Heart right ventricle (tissue), 16 donors: ENCODE measurements around the gene CAPN8. TPM values are rescaled to one million over a fixed set of nuclear protein-coding genes. Genes with fewer than 3 reads are reported as not detected.

ENCODE experiments used
- ATAC-seq, 8 donors: fragments of 200-7000 bp; cut with Tn5 transposase; one replicate each; pipeline ENCODE4 v1.9.1; 2020; ENCODE audit warnings: mild to moderate bottlenecking in 8 of 8, moderate library complexity in 8 of 8, moderate number of reproducible peaks in 1 of 8
- DNase-seq, 2 donors: peaks; one replicate each; pipeline ENCODE4 v3.0.0-alpha.2; 2020
- H3K27ac ChIP-seq, 10 donors: fragments of 200-600 bp; sonication (generic) in 2 of 10; one replicate each; pipeline versions ENCODE4 v1.5.0 to v1.8.0; 2020 to 2022; ENCODE audit warnings: mild to moderate bottlenecking in 3 of 10
- H3K27me3 ChIP-seq, 7 donors: fragments of 200-600 bp; one replicate each; pipeline ENCODE4 v1.8.0; 2021 to 2022; ENCODE audit warnings: mild to moderate bottlenecking in 2 of 7
- H3K36me3 ChIP-seq, 9 donors: fragments of 200-600 bp; sonication (generic) in 1 of 9; one replicate each; pipeline versions ENCODE4 v1.5.0 to v1.8.0; 2020 to 2022; ENCODE audit warnings: mild to moderate bottlenecking in 2 of 9
- H3K4me1 ChIP-seq, 9 donors: fragments of 200-600 bp; sonication (generic) in 1 of 9; one replicate each; pipeline versions ENCODE4 v1.5.0 to v1.8.0; 2020 to 2022; ENCODE audit warnings: mild to moderate bottlenecking in 4 of 9
- H3K4me3 ChIP-seq, 10 donors: fragments of 200-600 bp; sonication (generic) in 2 of 10; one replicate each; pipeline versions ENCODE4 v1.5.0 to v1.8.0; 2020 to 2022; ENCODE audit warnings: mild to moderate bottlenecking in 7 of 10, moderate library complexity in 2 of 10
- H3K9me3 ChIP-seq, 11 donors: fragments of 200-600 bp in 10 of 11; sonication (generic) in 2 of 11; one replicate each; pipeline versions ENCODE4 v1.5.0 to v1.8.0; 2013 to 2022; ENCODE audit warnings: mild to moderate bottlenecking in 2 of 11, control low read depth in 1 of 11, moderate library complexity in 1 of 11
- WGBS, 2 donors: extraction: QIAGEN DNeasy Blood & Tissue Kit; methylation state at CpG; one replicate each; pipeline ENCODE4 v1.1.7; 2013; ENCODE audit warnings: inconsistent platforms in 1 of 2; 5-methylcytosine and 5-hydroxymethylcytosine counted together
- intact Hi-C, 10 donors: fragments of 100-400 bp; cut with DNase I; formaldehyde crosslinking; loops; one replicate each; pipeline versions ENCODE4 v1.11.1 to v1.14.2; 2022
- polyA plus RNA-seq, 2 donors: library from polyadenylated mRNA; stranded (reverse); fragments of 200-250 nt; gene quantifications; one replicate each; pipeline ENCODE4 v1.2.3, GENCODE V29; 2013
- total RNA-seq, 10 donors: library from RNA; stranded (reverse); fragmentation: NEBNext Ultra II Directional in 3 of 10; extraction: Animal tissue kit (Norgen Biotek cat#: 25700) in 3 of 10; gene quantifications; one replicate each; pipeline versions ENCODE4 v1.2.1 to v1.2.4, GENCODE V29; 2021 to 2023
- TF ChIP-seq, protein P1 (sequence below), 9 donors: fragments of 200-600 bp; sonication (generic) in 2 of 9; IDR thresholded peaks; one replicate each; pipeline versions ENCODE4 v1.5.0 to v1.8.0; 2021 to 2022; ENCODE audit warnings: antibody characterized with exemption in 9 of 9, mild to moderate bottlenecking in 5 of 9, moderate library complexity in 1 of 9
- donor health status: Arrhythmogenic right ventricular cardiomyopathy.
- donor health status: ischemic (EF 13 %, LVEDD 7.1; RV severe dilation, severe dysfunction).
- donor health status: healthy with polysubstance abuse.
- donor health status: DM: no; HTN: yes; CAD: no.
- donor health status: DM: no; HTN: no; CAD: no.
- donor health status: ischemic (EF 25% LVEDD 6.9; RV normal size, moderate dysfunction).
- donor health status: ischemic (EF 25% LVEDD 5.7; RV mildly dilated, moderate dysfunction).
- donor health status: healthy.
- donor health status: DM: yes; HTN: yes; CAD: no.
- donor health status: Ischemic cardiomyopathy.
- donor health status: ischemic (EF 35%, LVEDD 5.7; RV mildly dilated, moderate dysfunction).
- donor health status: nonischemic (EF 11% LVEDD 7.7; RV severe dilation, severe dysfunction).
- donor health status: DM: yes; HTN: yes; CAD: no.
- donor health status: PGD.
- donor health status: ischemic (EF 29% LVEDD 5.4; RV normal size, mild dysfunction).
- donor health status: nonischemic (EF 23%, LVEDD 6.1; RV moderate dilation, normal function).

Gene CAPN8
- total and polyA plus RNA-seq, 12 donors: 0.10 TPM; not detected in 11

DNA sequence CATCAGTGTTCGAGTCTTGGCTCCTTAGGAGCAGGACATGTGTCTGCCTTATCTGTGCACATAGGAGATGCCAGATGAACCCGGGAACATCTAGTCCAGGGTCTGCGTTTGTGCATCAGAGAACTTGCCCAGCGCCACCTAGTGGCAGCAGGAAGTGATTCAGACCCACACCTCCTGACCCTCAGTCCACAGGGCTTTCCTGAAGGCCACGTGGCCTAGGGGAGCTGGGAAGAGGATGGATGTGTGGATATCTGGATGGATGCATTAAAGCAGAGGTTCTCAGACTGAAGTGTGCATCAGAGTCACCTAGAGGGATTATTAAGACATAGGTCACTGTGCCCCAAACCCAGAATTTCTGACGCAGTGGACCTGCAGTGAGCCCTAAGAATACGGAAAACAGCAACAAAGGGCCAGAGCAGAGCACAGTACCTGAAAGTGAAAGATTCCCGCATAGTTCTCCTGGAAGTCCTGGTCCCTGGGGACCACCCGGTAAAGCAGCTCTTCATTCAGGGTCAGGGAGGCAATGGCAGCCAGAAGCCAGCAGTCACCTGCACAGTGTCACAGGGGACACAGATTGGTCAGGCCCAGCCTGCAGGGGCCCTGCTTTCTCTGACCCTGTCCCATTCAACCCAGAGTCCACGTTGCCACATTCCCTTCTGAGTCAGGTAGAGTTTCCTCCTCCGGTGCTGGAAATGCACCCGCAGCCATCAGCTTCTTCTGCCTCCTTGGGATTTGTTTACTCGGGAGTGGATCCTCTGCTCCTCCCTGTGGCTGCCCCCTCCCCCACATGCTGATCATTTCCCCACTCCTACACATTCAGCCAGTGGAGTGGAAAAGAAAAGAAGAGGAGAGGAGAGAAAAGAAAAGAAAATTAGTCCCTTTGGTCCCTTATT is 37.0 kb downstream of the CAPN8 start:
- DNase-seq: peak in 1 of 2 donors; percentile 28

DNA sequence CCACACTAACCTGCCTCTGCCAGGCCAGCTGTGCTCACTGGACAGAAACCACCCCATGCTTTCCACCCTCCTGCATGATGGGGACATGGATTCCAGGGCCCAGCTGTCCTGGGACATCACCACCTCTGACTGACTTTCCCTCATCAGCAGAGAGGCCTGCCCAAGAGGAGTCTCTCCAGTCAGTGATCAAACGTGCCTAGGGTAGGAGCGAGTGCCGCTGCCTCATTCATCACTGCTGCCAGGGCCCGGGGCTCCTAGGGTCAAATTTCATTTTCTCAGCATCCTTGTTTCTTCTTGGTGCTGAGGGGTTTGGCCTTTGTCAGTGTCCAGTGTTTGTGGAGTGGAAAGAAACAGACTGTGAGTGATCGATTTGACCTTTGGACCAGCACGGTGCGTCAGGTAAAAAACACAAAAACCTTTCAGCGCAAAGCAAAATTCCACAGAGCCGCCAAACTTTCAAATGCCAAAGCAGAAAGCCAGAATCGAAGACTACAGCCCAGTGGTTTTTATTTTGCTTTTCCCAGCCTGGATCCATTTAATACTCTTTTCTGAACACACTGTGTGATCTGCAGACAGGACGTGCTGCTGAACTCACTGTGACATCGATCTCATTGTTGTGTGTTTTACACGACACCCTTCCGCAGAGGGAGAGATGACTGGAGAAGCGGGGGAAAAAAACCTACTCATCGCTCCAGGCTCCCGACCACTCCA is 43.2 kb downstream of the CAPN8 start:
- H3K36me3 ChIP-seq: no peaks in the 10 kb centered on the region
- DNase-seq: no peak
- H3K4me3 ChIP-seq: no peak overlapping the region
- H3K27ac ChIP-seq: no peak overlapping the region
- H3K27me3 ChIP-seq: no peaks in the 10 kb centered on the region
- TF ChIP-seq, protein P1, sequence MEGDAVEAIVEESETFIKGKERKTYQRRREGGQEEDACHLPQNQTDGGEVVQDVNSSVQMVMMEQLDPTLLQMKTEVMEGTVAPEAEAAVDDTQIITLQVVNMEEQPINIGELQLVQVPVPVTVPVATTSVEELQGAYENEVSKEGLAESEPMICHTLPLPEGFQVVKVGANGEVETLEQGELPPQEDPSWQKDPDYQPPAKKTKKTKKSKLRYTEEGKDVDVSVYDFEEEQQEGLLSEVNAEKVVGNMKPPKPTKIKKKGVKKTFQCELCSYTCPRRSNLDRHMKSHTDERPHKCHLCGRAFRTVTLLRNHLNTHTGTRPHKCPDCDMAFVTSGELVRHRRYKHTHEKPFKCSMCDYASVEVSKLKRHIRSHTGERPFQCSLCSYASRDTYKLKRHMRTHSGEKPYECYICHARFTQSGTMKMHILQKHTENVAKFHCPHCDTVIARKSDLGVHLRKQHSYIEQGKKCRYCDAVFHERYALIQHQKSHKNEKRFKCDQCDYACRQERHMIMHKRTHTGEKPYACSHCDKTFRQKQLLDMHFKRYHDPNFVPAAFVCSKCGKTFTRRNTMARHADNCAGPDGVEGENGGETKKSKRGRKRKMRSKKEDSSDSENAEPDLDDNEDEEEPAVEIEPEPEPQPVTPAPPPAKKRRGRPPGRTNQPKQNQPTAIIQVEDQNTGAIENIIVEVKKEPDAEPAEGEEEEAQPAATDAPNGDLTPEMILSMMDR (IDR thresholded peaks at IDR 0.05): no peak
- intact Hi-C loops: no loop called here
- peaks cover 0 to 7% (median 0%) of the 10 kb centered on the region in 9 donors for H3K4me1 ChIP-seq
- H3K9me3 ChIP-seq: no peaks in the 10 kb centered on the region
- 78 to 81% methylated on average over 17 of the region's 17 CpGs for WGBS, 2 donors
- ATAC-seq: no peak

More for the DNA sequence above, 37.0 kb downstream of the CAPN8 start:
- H3K27me3 ChIP-seq: peaks cover 0 to 23% (median 19%) of the 10 kb centered on the region in 7 donors
- no peak overlapping the region for H3K27ac ChIP-seq
- TF ChIP-seq, protein P1 (IDR thresholded peaks at IDR 0.05): peak; percentile 20 to 72 (median 56)
- ATAC-seq: peak in 6 of 8 donors; percentile 51 to 84 (median 63)
- H3K4me3 ChIP-seq: no peak overlapping the region
- H3K4me1 ChIP-seq: no peaks in the 10 kb centered on the region
- H3K36me3 ChIP-seq: no peaks in the 10 kb centered on the region
- intact Hi-C loops: no loop called here
- WGBS, 2 donors: 52 to 59% methylated on average over 13 of the region's 13 CpGs
- no peaks in the 10 kb centered on the region for H3K9me3 ChIP-seq

DNA sequence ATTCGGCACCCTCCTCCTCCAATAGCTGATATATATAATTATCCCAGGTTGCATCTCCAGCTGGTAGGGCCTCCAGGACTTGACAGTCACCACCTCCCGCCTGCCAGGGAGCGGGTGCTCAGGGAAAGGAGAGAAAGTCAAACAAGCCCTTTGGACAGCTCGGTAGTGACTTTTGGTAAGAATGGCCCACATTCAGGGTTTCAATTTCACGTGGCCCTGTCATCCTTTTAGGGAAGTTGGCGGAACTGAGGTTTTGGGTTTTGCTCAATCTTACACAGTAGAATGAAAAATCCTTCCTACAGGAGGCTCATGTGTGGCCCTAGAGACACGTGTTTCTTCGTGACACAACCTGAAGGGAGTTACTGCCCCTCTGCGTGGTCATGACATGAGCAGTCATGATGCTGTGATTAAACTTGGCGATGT is 44.2 kb downstream of the CAPN8 start:
- Histone ChIP-seq H3K9me3 (no peaks in the 10 kb centered on the region), H3K4me3 (no peak overlapping the region), H3K36me3 (no peaks in the 10 kb centered on the region), H3K4me1 (peaks cover 0 to 7% (median 0%) of the 10 kb centered on the region in 9 donors), H3K27ac (peak overlapping the region in 1 of 10 donors; percentile 21), H3K27me3 (no peaks in the 10 kb centered on the region)
- peak in 2 of 8 donors; percentile 24 to 35 for ATAC-seq
- WGBS, 2 donors: 89 to 92% methylated on average over 10 of the region's 10 CpGs
- no peak for DNase-seq
- intact Hi-C loops: no loop called here
- TF ChIP-seq, protein P1 (IDR thresholded peaks at IDR 0.05): no peak

DNA sequence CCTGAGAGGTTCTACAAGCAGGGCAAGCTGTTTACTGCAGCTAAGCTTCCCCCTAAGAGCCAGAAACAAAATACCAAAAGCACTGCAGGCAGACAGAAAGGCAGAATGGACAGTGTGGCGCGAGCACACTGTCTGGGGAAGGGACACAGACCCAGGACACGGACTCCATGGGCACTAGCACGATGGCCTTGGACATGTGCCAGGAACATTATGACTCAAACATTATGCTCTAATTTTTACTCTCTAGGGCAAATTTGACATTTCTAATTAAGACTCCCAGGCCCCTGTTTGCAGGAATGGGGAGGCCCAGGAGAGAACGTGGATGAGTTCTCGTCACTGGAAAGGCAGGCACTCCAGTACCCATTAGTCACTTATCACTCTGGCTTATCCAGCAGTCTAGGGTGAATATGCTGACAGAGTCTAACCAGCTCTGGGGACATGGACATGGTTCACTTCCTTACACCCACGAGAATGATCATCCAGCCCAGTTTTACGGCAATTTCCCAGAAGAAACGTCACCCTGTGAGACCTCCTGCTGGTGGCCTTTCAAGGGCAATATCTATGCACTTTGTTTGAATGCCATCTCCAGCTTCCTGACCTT is 45.1 kb downstream of the CAPN8 start:
- intact Hi-C loops: no loop called here
- no peaks in the 10 kb centered on the region for H3K27me3 ChIP-seq
- 63 to 68% methylated on average over 9 of the region's 9 CpGs for WGBS, 2 donors
- peaks cover 0 to 7% (median 0%) of the 10 kb centered on the region in 9 donors for H3K4me1 ChIP-seq
- H3K4me3 ChIP-seq: no peak overlapping the region
- H3K36me3 ChIP-seq: no peaks in the 10 kb centered on the region
- DNase-seq (no peak), ATAC-seq (peak in 4 of 8 donors; percentile 25 to 75 (median 54))
- TF ChIP-seq, protein P1 (IDR thresholded peaks at IDR 0.05): no peak
- H3K9me3 ChIP-seq: no peaks in the 10 kb centered on the region
- peak overlapping the region in 1 of 10 donors; percentile 21 for H3K27ac ChIP-seq
